SU-DHL-6 (cell line): ENCODE measurements around the gene SLC6A12.

Experiments used
- H2AFZ ChIP-seq: fragments of 200-600 bp; sonication (generic); 2 replicates; pipeline ENCODE4 v1.6.1; 2014; ENCODE audit warnings: low read depth, mild to moderate bottlenecking, moderate library complexity, mixed read lengths, antibody characterized with exemption, low read length; ENCODE audit not compliant: severe bottlenecking
- H3F3A ChIP-seq: fragments of 200-600 bp; shearing (Covaris generic); 2 replicates; pipeline ENCODE4 v1.6.0; 2016; ENCODE audit warnings: antibody characterized with exemption, mild to moderate bottlenecking; ENCODE audit not compliant: insufficient read depth
- H3K27ac ChIP-seq: fragments of 200-600 bp; sonication (generic); 2 replicates; pipeline ENCODE4 v1.5.1; 2016; ENCODE audit warnings: low read depth, mild to moderate bottlenecking, low read length, moderate library complexity, mixed read lengths
- H3K27me3 ChIP-seq: fragments of 200-600 bp; sonication (generic), shearing (Covaris generic); 2 replicates; pipeline ENCODE4 v1.6.0; 2014; ENCODE audit warnings: mild to moderate bottlenecking, low read length
- H3K36me3 ChIP-seq: fragments of 200-600 bp; sonication (generic); 2 replicates; pipeline ENCODE4 v1.6.1; 2014; ENCODE audit warnings: mild to moderate bottlenecking, low read length, mixed read lengths
- H3K4me2 ChIP-seq: fragments of 300-600, 200-600 bp; shearing (Covaris generic), sonication (generic); 2 replicates; pipeline ENCODE4 v1.6.0; 2014; ENCODE audit warnings: low read length, low read depth, mild to moderate bottlenecking; ENCODE audit not compliant: poor library complexity, severe bottlenecking
- H3K4me3 ChIP-seq: fragments of 200-600 bp; sonication (generic); 2 replicates; pipeline ENCODE4 v1.5.1; 2014; ENCODE audit warnings: antibody characterized with exemption, low read length, mild to moderate bottlenecking, mixed read lengths; ENCODE audit not compliant: insufficient read depth, poor library complexity, severe bottlenecking
- H3K79me2 ChIP-seq: fragments of 200-600 bp; sonication (generic); 2 replicates; pipeline ENCODE4 v1.6.1; 2014; ENCODE audit warnings: mild to moderate bottlenecking, low read length, moderate library complexity; ENCODE audit not compliant: insufficient read depth
- H3K9ac ChIP-seq: fragments of 200-600 bp; sonication (generic); 2 replicates; pipeline ENCODE4 v1.7.0; 2014; ENCODE audit warnings: mild to moderate bottlenecking, low read length
- H3K9me2 ChIP-seq: fragments of 200-600 bp; sonication (generic); replicated peaks from 2 replicates; pipeline ENCODE4 v1.6.1; 2014; ENCODE audit warnings: low read length; ENCODE audit not compliant: insufficient read depth
- H3K9me3 ChIP-seq: fragments of 200-600 bp; sonication (generic); 2 replicates; pipeline ENCODE4 v1.6.1; 2014; ENCODE audit warnings: low read length, mixed read lengths; ENCODE audit not compliant: insufficient read depth
- H4K20me1 ChIP-seq: fragments of 200-600 bp; sonication (generic); 2 replicates; pipeline ENCODE4 v1.6.1; 2014; ENCODE audit warnings: low read depth, mild to moderate bottlenecking, antibody characterized with exemption, low read length, moderate library complexity, mixed read lengths
- EZH2phosphoT487 ChIP-seq: fragments of 200-600 bp; sonication (generic), shearing (Covaris generic); conservative IDR thresholded peaks from 2 replicates; pipeline ENCODE4 v1.6.1; 2018; ENCODE audit warnings: mild to moderate bottlenecking, antibody characterized with exemption, low read length, moderate library complexity, mixed read lengths
- TF ChIP-seq, protein P1 (sequence below): fragments of 200-600 bp; sonication (generic); IDR thresholded peaks from one replicate; pipeline ENCODE4 v1.5.1; 2017; ENCODE audit warnings: antibody characterized with exemption, mild to moderate bottlenecking, low read length, moderate library complexity; ENCODE audit not compliant: insufficient read depth, poor library complexity, severe bottlenecking

SLC6A12 gene

DNA sequence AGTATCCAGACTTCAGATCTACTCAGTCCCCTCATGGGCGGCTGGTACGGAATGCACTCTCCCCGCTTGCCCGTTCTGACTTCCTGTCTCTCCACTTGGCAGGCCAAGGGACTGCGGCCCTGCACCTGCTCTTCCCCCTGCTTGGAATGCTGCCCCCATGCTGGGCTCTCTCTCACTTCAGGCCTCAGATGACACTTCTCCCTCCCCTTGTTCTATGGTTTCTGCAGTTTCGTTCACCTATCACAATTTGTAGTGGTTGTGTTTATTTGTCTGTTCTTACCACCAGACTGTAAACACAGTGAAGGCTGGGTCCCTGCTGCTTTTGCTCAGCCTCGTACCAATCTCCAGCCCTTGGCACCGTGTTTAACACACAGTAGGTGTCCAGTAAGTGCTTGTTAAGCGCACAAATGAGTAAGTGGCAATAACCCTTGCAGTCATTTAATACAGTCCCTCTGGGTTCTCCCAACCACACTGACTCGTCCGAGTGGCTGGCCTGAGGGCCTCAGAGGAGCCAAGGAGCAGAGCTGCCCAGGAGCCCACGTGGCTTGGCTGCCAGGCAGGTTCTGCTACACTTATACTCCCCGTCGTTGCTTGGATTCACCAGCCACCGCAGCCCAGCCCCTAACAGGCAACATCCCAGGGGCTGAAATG lies 11.8 kb downstream of the SLC6A12 start:
- no peak overlapping the region for H2AFZ ChIP-seq
- no peaks in the 10 kb centered on the region for H3K9me2 ChIP-seq
- no peaks in the 10 kb centered on the region for H3K9me3 ChIP-seq
- no peaks in the 10 kb centered on the region for H4K20me1 ChIP-seq
- H3K79me2 ChIP-seq: no peaks in the 10 kb centered on the region
- no peaks in the 10 kb centered on the region for H3K36me3 ChIP-seq
- H3K27ac ChIP-seq: no peak overlapping the region
- no peak overlapping the region for H3K4me2 ChIP-seq
- no peak for TF ChIP-seq EZH2phosphoT487
- H3F3A ChIP-seq: no peaks in the 10 kb centered on the region
- H3K4me3 ChIP-seq: no peak overlapping the region
- H3K9ac ChIP-seq: no peak overlapping the region
- no peaks in the 10 kb centered on the region for H3K27me3 ChIP-seq

DNA sequence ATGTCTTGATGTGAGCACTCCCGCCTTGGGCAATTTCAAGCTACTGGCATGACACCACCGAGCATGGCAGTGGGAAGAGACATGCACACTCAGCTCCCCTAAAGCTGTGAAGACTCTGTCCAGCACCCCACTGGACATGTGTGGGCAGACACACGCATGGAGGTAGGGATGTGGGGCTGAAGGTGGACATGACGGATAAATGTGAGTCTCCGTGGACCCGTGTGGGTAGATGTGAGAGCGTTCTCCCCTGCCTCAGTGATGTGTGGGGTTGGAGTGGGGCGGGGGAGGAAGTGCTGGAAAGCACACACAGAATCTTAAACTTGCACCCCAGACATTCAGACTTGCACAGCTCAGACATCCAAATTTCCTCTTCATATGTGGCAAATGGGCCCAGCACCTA lies 12.6 kb downstream of the SLC6A12 start:
- Histone ChIP-seq H3K27me3 (no peaks in the 10 kb centered on the region), H3K27ac (no peak overlapping the region), H3K4me3 (no peak overlapping the region), H3F3A (no peaks in the 10 kb centered on the region), H2AFZ (no peak overlapping the region), H3K4me2 (no peak overlapping the region), H4K20me1 (no peaks in the 10 kb centered on the region), H3K36me3 (no peaks in the 10 kb centered on the region), H3K9me3 (no peaks in the 10 kb centered on the region), H3K79me2 (no peaks in the 10 kb centered on the region), H3K9me2 (no peaks in the 10 kb centered on the region), H3K9ac (no peak overlapping the region)
- TF ChIP-seq EZH2phosphoT487: no peak
- TF ChIP-seq, protein P1, sequence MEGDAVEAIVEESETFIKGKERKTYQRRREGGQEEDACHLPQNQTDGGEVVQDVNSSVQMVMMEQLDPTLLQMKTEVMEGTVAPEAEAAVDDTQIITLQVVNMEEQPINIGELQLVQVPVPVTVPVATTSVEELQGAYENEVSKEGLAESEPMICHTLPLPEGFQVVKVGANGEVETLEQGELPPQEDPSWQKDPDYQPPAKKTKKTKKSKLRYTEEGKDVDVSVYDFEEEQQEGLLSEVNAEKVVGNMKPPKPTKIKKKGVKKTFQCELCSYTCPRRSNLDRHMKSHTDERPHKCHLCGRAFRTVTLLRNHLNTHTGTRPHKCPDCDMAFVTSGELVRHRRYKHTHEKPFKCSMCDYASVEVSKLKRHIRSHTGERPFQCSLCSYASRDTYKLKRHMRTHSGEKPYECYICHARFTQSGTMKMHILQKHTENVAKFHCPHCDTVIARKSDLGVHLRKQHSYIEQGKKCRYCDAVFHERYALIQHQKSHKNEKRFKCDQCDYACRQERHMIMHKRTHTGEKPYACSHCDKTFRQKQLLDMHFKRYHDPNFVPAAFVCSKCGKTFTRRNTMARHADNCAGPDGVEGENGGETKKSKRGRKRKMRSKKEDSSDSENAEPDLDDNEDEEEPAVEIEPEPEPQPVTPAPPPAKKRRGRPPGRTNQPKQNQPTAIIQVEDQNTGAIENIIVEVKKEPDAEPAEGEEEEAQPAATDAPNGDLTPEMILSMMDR: no peak

DNA sequence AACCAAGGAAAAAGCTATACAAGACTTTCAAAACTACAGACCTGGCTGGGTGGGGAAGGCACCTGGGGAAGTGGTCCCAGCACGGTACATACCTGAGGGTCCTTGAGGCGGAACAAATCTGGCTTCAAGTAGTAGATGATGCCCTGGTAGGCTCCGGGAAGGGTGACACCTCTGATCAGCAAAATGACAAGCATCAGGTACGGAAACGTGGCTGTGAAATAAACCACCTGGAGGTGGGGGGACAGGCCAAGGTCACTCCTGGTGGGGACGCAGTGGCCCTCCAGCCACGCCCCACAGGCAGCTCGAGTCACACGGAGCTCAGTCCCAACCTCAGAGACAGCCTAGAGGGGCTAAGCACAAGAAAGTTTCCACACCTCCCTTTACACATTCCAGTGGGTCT lies 15.3 kb downstream of the SLC6A12 start:
- Histone ChIP-seq H3K4me2 (no peak overlapping the region), H3K9me3 (no peaks in the 10 kb centered on the region), H2AFZ (no peak overlapping the region), H3K79me2 (no peaks in the 10 kb centered on the region), H3K36me3 (no peaks in the 10 kb centered on the region), H3F3A (no peaks in the 10 kb centered on the region), H4K20me1 (no peaks in the 10 kb centered on the region), H3K27me3 (no peaks in the 10 kb centered on the region), H3K27ac (no peak overlapping the region), H3K9me2 (no peaks in the 10 kb centered on the region), H3K9ac (no peak overlapping the region), H3K4me3 (no peak overlapping the region)
- TF ChIP-seq, protein P1: no peak
- TF ChIP-seq EZH2phosphoT487: no peak

DNA sequence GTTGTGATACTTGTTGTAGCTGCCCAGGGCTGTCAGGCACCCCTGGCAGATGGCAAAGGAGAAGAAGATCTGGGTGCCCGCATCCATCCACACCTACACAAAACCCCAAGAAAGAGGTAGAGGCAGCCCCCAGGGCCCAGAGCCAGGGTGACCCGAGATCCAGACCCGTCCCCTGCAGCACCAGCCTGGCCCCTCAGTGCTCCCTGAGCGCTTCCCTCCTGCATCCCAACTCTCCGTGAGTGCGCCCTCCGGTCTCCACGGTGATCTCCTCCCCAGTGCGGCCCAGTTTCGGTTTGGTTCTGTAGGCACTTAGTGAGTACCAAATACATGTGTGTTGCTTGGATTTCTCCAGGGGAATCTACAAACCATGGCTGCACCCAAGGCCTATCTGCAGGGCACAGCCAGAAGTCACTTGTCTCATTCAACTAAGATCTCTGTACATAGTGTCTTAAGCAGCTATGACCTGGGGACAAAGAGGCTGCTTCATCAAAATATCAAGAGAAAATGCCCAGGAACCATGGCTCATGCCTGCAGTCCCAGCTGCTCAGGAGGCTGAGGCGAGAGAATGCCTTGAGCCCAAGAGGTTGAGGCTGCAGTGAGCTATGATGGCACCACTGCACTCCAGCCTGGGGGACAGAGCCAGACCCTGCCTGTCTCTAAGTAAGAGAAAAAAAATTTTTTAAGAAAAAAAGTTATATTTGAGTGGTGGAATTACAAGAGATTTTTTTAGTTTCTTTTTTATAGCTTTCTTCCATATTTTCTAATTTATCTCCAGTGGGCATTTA lies 15.9 kb downstream of the SLC6A12 start:
- no peaks in the 10 kb centered on the region for H3K9me3 ChIP-seq
- no peaks in the 10 kb centered on the region for H4K20me1 ChIP-seq
- H3K27me3 ChIP-seq: no peaks in the 10 kb centered on the region
- H3K4me3 ChIP-seq: no peak overlapping the region
- H3K4me2 ChIP-seq: no peak overlapping the region
- H3K9ac ChIP-seq: no peak overlapping the region
- H3K9me2 ChIP-seq: no peaks in the 10 kb centered on the region
- H3K36me3 ChIP-seq: no peaks in the 10 kb centered on the region
- H3K27ac ChIP-seq: no peak overlapping the region
- H3K79me2 ChIP-seq: no peaks in the 10 kb centered on the region
- TF ChIP-seq, protein P1: no peak
- no peak for TF ChIP-seq EZH2phosphoT487
- H3F3A ChIP-seq: no peaks in the 10 kb centered on the region
- H2AFZ ChIP-seq: no peak overlapping the region
